SK-N-SH (cell line): Measurements from ENCODE around the gene HPCAL4. TPM values are rescaled to one million over a fixed set of nuclear protein-coding genes. Genes with fewer than 3 reads are reported as not detected.

ENCODE experiments used
- CTCF ChIA-PET: fragments of 300-600, 350-600 bp; formaldehyde crosslinking; extraction: SDS; loops from one replicate; lab custom pipeline; 2021; lab: Yijun Ruan, JAX
- POLR2A ChIA-PET: fragments of 350-600 bp; sonication (Branson Sonifier 250); formaldehyde crosslinking; extraction: SDS; loops from one replicate; lab custom pipeline; 2020; ENCODE audit warnings: antibody characterized with exemption, inconsistent platforms; lab: Yijun Ruan, JAX
- DNase-seq: peaks from one replicate; pipeline ENCODE4 v3.0.0; 2012
- H2AFZ ChIP-seq: fragments of 200-600 bp; sonication (generic); 2 replicates; pipeline ENCODE4 v1.8.1; 2016; ENCODE audit warnings: antibody characterized with exemption, mild to moderate bottlenecking, low read depth
- H3F3A ChIP-seq: fragments of 200-600 bp; sonication (generic); replicated peaks from 2 replicates; pipeline ENCODE3; 2016; ENCODE audit warnings: antibody characterized with exemption, mild to moderate bottlenecking; ENCODE audit not compliant: insufficient read depth
- H3K27ac ChIP-seq, 2 experiments: fragments of 200-500 bp in 1 of 2; fragments of 200-600 bp in 1 of 2; sonication (Bioruptor generic) in 1 of 2; sonication (generic), shearing (Covaris generic) in 1 of 2; 2 replicates each; pipeline versions ENCODE4 v1.5.1 to v1.6.1; 2014 to 2016; ENCODE audit warnings: low read depth in 2 of 2, inconsistent platforms in 1 of 2, low read length in 1 of 2, mild to moderate bottlenecking in 1 of 2, mixed read lengths in 1 of 2
- H3K27me3 ChIP-seq: fragments of 200-600 bp; sonication (generic), shearing (Covaris generic); 2 replicates; pipeline ENCODE4 v1.6.1; 2016; ENCODE audit warnings: mixed run types; ENCODE audit not compliant: insufficient read depth
- H3K36me3 ChIP-seq, 2 experiments: fragments of 200-500 bp in 1 of 2; fragments of 200-600 bp in 1 of 2; sonication (Bioruptor generic) in 1 of 2; sonication (generic) in 1 of 2; replicated peaks in 1 of 2; 2 replicates each; pipeline versions ENCODE3 to v1.5.1; 2014 to 2016; ENCODE audit warnings: low read length in 1 of 2, mild to moderate bottlenecking in 1 of 2; ENCODE audit not compliant: insufficient read depth in 2 of 2, control insufficient read depth in 1 of 2
- H3K4me1 ChIP-seq, 2 experiments: fragments of 200-500 bp in 1 of 2; fragments of 200-600 bp in 1 of 2; sonication (Bioruptor generic) in 1 of 2; sonication (generic), shearing (Covaris generic) in 1 of 2; 2 replicates each; pipeline versions ENCODE4 v1.5.1 to v1.6.1; 2014 to 2016; ENCODE audit warnings: low read depth in 1 of 2, low read length in 1 of 2, mixed run types in 1 of 2; ENCODE audit not compliant: insufficient read depth in 2 of 2, control insufficient read depth in 1 of 2
- H3K4me2 ChIP-seq: fragments of 200-600 bp; sonication (generic), shearing (Covaris generic); 2 replicates; pipeline ENCODE4 v1.6.1; 2017; ENCODE audit warnings: mixed run types
- H3K4me3 ChIP-seq, 2 experiments: fragments of 200-500 bp in 1 of 2; fragments of 200-600 bp in 1 of 2; sonication (Bioruptor generic) in 1 of 2; sonication (generic), shearing (Covaris generic) in 1 of 2; 2 replicates each; pipeline versions ENCODE4 v1.5.1 to v1.8.1; 2014 to 2016; ENCODE audit warnings: low read depth in 2 of 2, inconsistent platforms in 1 of 2, low read length in 1 of 2, mild to moderate bottlenecking in 1 of 2, mixed read lengths in 1 of 2, moderate library complexity in 1 of 2
- H3K79me2 ChIP-seq: fragments of 200-600 bp; sonication (generic); 2 replicates; pipeline ENCODE4 v1.8.1; 2017; ENCODE audit warnings: mild to moderate bottlenecking; ENCODE audit not compliant: insufficient read depth
- H3K9ac ChIP-seq: fragments of 200-600 bp; sonication (generic); 2 replicates; pipeline ENCODE4 v1.6.1; 2017; ENCODE audit warnings: mixed run types
- H3K9me2 ChIP-seq: fragments of 200-600 bp; sonication (generic); 2 replicates; pipeline ENCODE4 v1.6.1; 2017; ENCODE audit warnings: mixed run types
- H3K9me3 ChIP-seq: fragments of 200-600 bp; sonication (generic); 2 replicates; pipeline ENCODE4 v1.6.1; 2017; ENCODE audit warnings: mixed run types, mild to moderate bottlenecking, moderate library complexity
- H4K20me1 ChIP-seq: fragments of 200-600 bp; sonication (generic); 2 replicates; pipeline ENCODE4 v1.6.1; 2017; ENCODE audit warnings: mild to moderate bottlenecking, mixed run types; ENCODE audit not compliant: insufficient read depth
- CHD2 ChIP-seq: fragments of 150-350 bp; IDR thresholded peaks from 2 replicates; pipeline ENCODE4 v1.6.1; 2018; ENCODE audit warnings: low read length; ENCODE audit not compliant: partially characterized antibody
- EP300 ChIP-seq, 2 experiments: IDR thresholded peaks; 2 replicates each; pipeline versions ENCODE4 v1.4.0 to v1.6.1; 2012; ENCODE audit warnings: borderline replicate concordance in 1 of 2, low read depth in 1 of 2, low read length in 1 of 2
- FOSL2 ChIP-seq: IDR thresholded peaks from 2 replicates; pipeline ENCODE4 v1.4.0; 2012; ENCODE audit warnings: low read depth, mild to moderate bottlenecking, moderate library complexity, borderline replicate concordance
- FOXJ3 ChIP-seq: sonication (generic); formaldehyde crosslinking; IDR thresholded peaks from 2 replicates; pipeline ENCODE4 v1.5.1; 2020; ENCODE audit warnings: mild to moderate bottlenecking, missing genetic modification reagents
- FOXM1 ChIP-seq: IDR thresholded peaks from 2 replicates; pipeline ENCODE4 v1.4.0; 2012; ENCODE audit warnings: low read depth, mild to moderate bottlenecking
- GATA2 ChIP-seq: sonication (generic); formaldehyde crosslinking; IDR thresholded peaks from 2 replicates; pipeline ENCODE4 v1.5.0; 2020; ENCODE audit warnings: mild to moderate bottlenecking, missing genetic modification reagents
- NFIC ChIP-seq: IDR thresholded peaks from 2 replicates; pipeline ENCODE4 v1.4.0; 2012; ENCODE audit warnings: borderline replicate concordance
- RAD21 ChIP-seq: IDR thresholded peaks from 2 replicates; pipeline ENCODE4 v1.6.1; 2012; ENCODE audit warnings: mild to moderate bottlenecking, low read length
- SMC3 ChIP-seq: IDR thresholded peaks from 2 replicates; pipeline ENCODE4 v1.6.1; 2012; ENCODE audit warnings: low read depth, low read length, improper control_type of control experiment
- TAF1 ChIP-seq: IDR thresholded peaks from 2 replicates; pipeline ENCODE4 v1.6.1; 2012; ENCODE audit warnings: low read depth, mild to moderate bottlenecking, low read length, moderate library complexity, borderline replicate concordance
- TCF12 ChIP-seq: IDR thresholded peaks from 2 replicates; pipeline ENCODE4 v1.4.0; 2012
- WGBS: methylation state at CpG from one replicate; pipeline ENCODE4 v1.1.6; 2017; ENCODE audit warnings: low lambda C conversion rate; 5-methylcytosine and 5-hydroxymethylcytosine counted together
- polyA plus RNA-seq, 3 experiments: library from polyadenylated mRNA; depleted of rRNA; stranded (reverse); fragments of >200 nt; gene quantifications; 2 replicates each; pipeline ENCODE4 v1.2.3, GENCODE V29; 2012
- TF ChIP-seq, protein P1 (sequence below): IDR thresholded peaks from 2 replicates; pipeline ENCODE4 v1.6.1; 2012; ENCODE audit warnings: mild to moderate bottlenecking, low read depth, low read length, moderate library complexity
- TF ChIP-seq, protein P2 (sequence below): IDR thresholded peaks from 2 replicates; pipeline ENCODE4 v1.4.0; 2012; ENCODE audit warnings: low read depth, borderline replicate concordance
- TF ChIP-seq, protein P3 (sequence below): fragments of 200-600 bp; sonication (generic); IDR thresholded peaks from 2 replicates; pipeline ENCODE4 v1.6.1; 2017; ENCODE audit warnings: antibody characterized with exemption, mild to moderate bottlenecking, moderate library complexity

Gene HPCAL4
- polyA plus RNA-seq, 1 of the 3 experiments (the other 2 are of a cell fraction): 0.15 TPM

DNA sequence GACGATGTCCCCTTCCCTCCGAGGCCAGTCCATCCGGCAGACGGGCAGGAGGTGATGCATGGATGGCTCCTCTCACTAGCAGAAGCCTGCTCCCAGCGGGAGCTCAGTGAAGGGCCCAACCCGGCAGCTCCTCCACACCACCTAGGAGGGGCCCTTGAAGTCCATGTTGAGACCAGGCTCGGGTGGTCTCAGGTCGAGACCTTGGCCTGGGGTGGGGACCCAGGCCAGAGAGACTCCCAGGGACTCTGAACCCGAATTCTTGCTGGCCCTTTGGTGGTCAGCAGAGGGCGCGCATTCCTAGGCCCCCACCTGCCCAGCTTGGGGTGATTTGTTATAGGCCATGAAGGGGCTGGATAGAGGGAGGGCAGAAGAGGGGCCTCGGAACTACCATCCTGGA, 18.7 kb downstream of the HPCAL4 start:
- Histone ChIP-seq H3K79me2 (no peaks in the 10 kb centered on the region), H3K4me2 (peak overlapping the region; percentile 93), H3K27me3 (peaks cover 44% of the 10 kb centered on the region), H3K9ac (no peak overlapping the region), H3K36me3 (no peaks in the 10 kb centered on the region), H3K9me2 (no peaks in the 10 kb centered on the region), H3K9me3 (no peaks in the 10 kb centered on the region), H3K27ac (peak overlapping the region in 1 of 2 experiments; percentile 87; a peak in 2 of 4 replicates), H3K4me3 (peak overlapping the region; percentile 57 to 63), H4K20me1 (no peaks in the 10 kb centered on the region), H3F3A (no peaks in the 10 kb centered on the region), H2AFZ (no peak overlapping the region), H3K4me1 (peaks cover 0 to 27% of the 10 kb centered on the region in 2 experiments; a peak in 1 of 4 replicates)
- peak; percentile 77 for DNase-seq
- TF ChIP-seq TAF1 (no peak), EP300 (IDR thresholded peaks at IDR 0.05; ENCODE audit: borderline replicate concordance in 1 of 2, low read depth in 1 of 2, low read length in 1 of 2) (no peak), FOSL2 (no peak), FOXJ3 (CRISPR knock-in tag) (no peak), FOXM1 (no peak), CHD2 (no peak), SMC3 (0 out of 2 replicates have a peak, but pooled peaks have one; percentile 17), RAD21 (peak; percentile 44), NFIC (no peak), GATA2 (CRISPR knock-in tag) (no peak), TCF12 (no peak)
- TF ChIP-seq, protein P1, sequence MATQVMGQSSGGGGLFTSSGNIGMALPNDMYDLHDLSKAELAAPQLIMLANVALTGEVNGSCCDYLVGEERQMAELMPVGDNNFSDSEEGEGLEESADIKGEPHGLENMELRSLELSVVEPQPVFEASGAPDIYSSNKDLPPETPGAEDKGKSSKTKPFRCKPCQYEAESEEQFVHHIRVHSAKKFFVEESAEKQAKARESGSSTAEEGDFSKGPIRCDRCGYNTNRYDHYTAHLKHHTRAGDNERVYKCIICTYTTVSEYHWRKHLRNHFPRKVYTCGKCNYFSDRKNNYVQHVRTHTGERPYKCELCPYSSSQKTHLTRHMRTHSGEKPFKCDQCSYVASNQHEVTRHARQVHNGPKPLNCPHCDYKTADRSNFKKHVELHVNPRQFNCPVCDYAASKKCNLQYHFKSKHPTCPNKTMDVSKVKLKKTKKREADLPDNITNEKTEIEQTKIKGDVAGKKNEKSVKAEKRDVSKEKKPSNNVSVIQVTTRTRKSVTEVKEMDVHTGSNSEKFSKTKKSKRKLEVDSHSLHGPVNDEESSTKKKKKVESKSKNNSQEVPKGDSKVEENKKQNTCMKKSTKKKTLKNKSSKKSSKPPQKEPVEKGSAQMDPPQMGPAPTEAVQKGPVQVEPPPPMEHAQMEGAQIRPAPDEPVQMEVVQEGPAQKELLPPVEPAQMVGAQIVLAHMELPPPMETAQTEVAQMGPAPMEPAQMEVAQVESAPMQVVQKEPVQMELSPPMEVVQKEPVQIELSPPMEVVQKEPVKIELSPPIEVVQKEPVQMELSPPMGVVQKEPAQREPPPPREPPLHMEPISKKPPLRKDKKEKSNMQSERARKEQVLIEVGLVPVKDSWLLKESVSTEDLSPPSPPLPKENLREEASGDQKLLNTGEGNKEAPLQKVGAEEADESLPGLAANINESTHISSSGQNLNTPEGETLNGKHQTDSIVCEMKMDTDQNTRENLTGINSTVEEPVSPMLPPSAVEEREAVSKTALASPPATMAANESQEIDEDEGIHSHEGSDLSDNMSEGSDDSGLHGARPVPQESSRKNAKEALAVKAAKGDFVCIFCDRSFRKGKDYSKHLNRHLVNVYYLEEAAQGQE: no peak
- TF ChIP-seq, protein P2, sequence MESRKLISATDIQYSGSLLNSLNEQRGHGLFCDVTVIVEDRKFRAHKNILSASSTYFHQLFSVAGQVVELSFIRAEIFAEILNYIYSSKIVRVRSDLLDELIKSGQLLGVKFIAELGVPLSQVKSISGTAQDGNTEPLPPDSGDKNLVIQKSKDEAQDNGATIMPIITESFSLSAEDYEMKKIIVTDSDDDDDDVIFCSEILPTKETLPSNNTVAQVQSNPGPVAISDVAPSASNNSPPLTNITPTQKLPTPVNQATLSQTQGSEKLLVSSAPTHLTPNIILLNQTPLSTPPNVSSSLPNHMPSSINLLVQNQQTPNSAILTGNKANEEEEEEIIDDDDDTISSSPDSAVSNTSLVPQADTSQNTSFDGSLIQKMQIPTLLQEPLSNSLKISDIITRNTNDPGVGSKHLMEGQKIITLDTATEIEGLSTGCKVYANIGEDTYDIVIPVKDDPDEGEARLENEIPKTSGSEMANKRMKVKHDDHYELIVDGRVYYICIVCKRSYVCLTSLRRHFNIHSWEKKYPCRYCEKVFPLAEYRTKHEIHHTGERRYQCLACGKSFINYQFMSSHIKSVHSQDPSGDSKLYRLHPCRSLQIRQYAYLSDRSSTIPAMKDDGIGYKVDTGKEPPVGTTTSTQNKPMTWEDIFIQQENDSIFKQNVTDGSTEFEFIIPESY: no peak
- TF ChIP-seq, protein P3, sequence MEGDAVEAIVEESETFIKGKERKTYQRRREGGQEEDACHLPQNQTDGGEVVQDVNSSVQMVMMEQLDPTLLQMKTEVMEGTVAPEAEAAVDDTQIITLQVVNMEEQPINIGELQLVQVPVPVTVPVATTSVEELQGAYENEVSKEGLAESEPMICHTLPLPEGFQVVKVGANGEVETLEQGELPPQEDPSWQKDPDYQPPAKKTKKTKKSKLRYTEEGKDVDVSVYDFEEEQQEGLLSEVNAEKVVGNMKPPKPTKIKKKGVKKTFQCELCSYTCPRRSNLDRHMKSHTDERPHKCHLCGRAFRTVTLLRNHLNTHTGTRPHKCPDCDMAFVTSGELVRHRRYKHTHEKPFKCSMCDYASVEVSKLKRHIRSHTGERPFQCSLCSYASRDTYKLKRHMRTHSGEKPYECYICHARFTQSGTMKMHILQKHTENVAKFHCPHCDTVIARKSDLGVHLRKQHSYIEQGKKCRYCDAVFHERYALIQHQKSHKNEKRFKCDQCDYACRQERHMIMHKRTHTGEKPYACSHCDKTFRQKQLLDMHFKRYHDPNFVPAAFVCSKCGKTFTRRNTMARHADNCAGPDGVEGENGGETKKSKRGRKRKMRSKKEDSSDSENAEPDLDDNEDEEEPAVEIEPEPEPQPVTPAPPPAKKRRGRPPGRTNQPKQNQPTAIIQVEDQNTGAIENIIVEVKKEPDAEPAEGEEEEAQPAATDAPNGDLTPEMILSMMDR: peak; percentile 72
- POLR2A ChIA-PET: interaction anchor here (0.6 to 7.3 kb wide), 8 partner anchors 10 to 798 kb away, joined by 3 to 95 read pairs (median 6); partner anchors contain the start of genes HPCAL4 and PPIE
- 21% methylated on average over 9 of the region's 12 CpGs for WGBS
- CTCF ChIA-PET: interaction anchor here (0.8 to 11.3 kb wide), 19 partner anchors 9 to 125 kb away, joined by 3 to 260 read pairs (median 9); partner anchors contain the start of gene HPCAL4
